Caco-2 (cell line): ENCODE data around the gene SNRPN. TPM values are rescaled to one million over a fixed set of nuclear protein-coding genes. Genes with fewer than 3 reads are reported as not detected.
"Not testable (repeated sequence)": the region's sequence is repeated elsewhere in the genome, so short reads cannot be mapped to it uniquely, and the experiment has no call there.

Experiments used
- BruUV-seq: library from RNA; stranded (reverse); fragments of 400-500 nt; replicated peaks from 2 replicates; lab custom pipeline; 2021; lab: Mats Ljungman, UMichigan
- CTCF ChIA-PET: fragments of 300-600 bp; sonication (Branson Sonifier 250); formaldehyde crosslinking; loops from one replicate; lab custom pipeline; 2022; ENCODE audit warnings: antibody characterized with exemption; lab: Charles Lee
- POLR2A ChIA-PET: fragments of 300-600 bp; sonication (Branson Sonifier 250); formaldehyde crosslinking; loops from one replicate; lab custom pipeline; 2022; ENCODE audit warnings: antibody characterized with exemption; lab: Charles Lee
- DNase-seq, 2 experiments: peaks; one replicate each; pipeline versions ENCODE4 v3.0.0 to v3.0.0-alpha.2; 2020 to 2022
- H3K27me3 ChIP-seq: replicated peaks from 2 replicates; pipeline ENCODE4 v1.6.0; 2011; ENCODE audit warnings: low read length; ENCODE audit not compliant: control insufficient read depth, insufficient read depth
- H3K36me3 ChIP-seq: 2 replicates; pipeline ENCODE4 v1.5.1; 2011; ENCODE audit warnings: low read length; ENCODE audit not compliant: control insufficient read depth, insufficient read depth
- H3K4me1 ChIP-seq: fragments of 250-450 bp; sonication (Bioruptor Pico); 2 replicates; pipeline ENCODE4 v1.5.1; 2020; ENCODE audit warnings: mild to moderate bottlenecking
- H3K4me3 ChIP-seq: 2 replicates; pipeline ENCODE4 v1.5.1; 2011; ENCODE audit warnings: low read depth, mild to moderate bottlenecking, control low read depth, low read length
- H3K9me3 ChIP-seq: fragments of 250-450 bp; sonication (Bioruptor Pico); 2 replicates; pipeline ENCODE4 v1.5.1; 2020; ENCODE audit warnings: mild to moderate bottlenecking, moderate library complexity
- H3K27ac Mint-ChIP-seq: one replicate; pipeline ENCODE4 v1.8.0; 2022; ENCODE audit warnings: mixed read lengths; ENCODE audit not compliant: unreplicated experiment
- H3K27me3 Mint-ChIP-seq: one replicate; pipeline ENCODE4 v1.8.0; 2022; ENCODE audit warnings: mixed read lengths; ENCODE audit not compliant: insufficient read depth, unreplicated experiment
- H3K36me3 Mint-ChIP-seq: one replicate; pipeline ENCODE4 v1.8.0; 2022; ENCODE audit warnings: mild to moderate bottlenecking, mixed read lengths; ENCODE audit not compliant: insufficient read depth, unreplicated experiment
- H3K4me1 Mint-ChIP-seq: one replicate; pipeline ENCODE4 v1.8.0; 2022; ENCODE audit warnings: low read depth, mixed read lengths; ENCODE audit not compliant: unreplicated experiment
- H3K4me3 Mint-ChIP-seq: one replicate; pipeline ENCODE4 v1.8.0; 2022; ENCODE audit warnings: mild to moderate bottlenecking, moderate library complexity, mixed read lengths; ENCODE audit not compliant: unreplicated experiment
- H3K9me3 Mint-ChIP-seq: one replicate; pipeline ENCODE4 v1.8.0; 2022; ENCODE audit warnings: mixed read lengths; ENCODE audit not compliant: unreplicated experiment
- CTCF ChIP-seq, 2 experiments: fragments of 200-600 bp in 1 of 2; IDR thresholded peaks; 1 replicate in 1 of 2; 2 replicates in 1 of 2; pipeline versions ENCODE4 v1.5.1 to v1.8.0; 2011 to 2022; ENCODE audit warnings: antibody characterized with exemption in 1 of 2, control low read depth in 1 of 2, inconsistent platforms in 1 of 2, low read depth in 1 of 2, low read length in 1 of 2, mild to moderate bottlenecking in 1 of 2, moderate library complexity in 1 of 2; ENCODE audit not compliant: insufficient read depth in 1 of 2, severe bottlenecking in 1 of 2, unreplicated experiment in 1 of 2
- intact Hi-C: fragments of 100-400 bp; cut with micrococcal nuclease; formaldehyde crosslinking; loops from one replicate; pipeline ENCODE4 v1.10.0; 2022; ENCODE audit not compliant: unreplicated experiment
- total RNA-seq: library from RNA; stranded (reverse); gene quantifications from 2 replicates; pipeline ENCODE4 v1.2.3, GENCODE V29; 2022

Gene SNRPN
- total RNA-seq, 1 experiment from 2014 or later, result 167 TPM

GRCh38 chr15:24971772-24972171 is 17.0 kb downstream of the SNRPN start:
- no peak overlapping the region for H3K4me3 Mint-ChIP-seq
- intact Hi-C loops, result no loop called here
- Histone ChIP-seq H3K4me1 (no peaks in the 10 kb centered on the region), H3K27me3 (no peaks in the 10 kb centered on the region), H3K9me3 (peaks cover 4% of the 10 kb centered on the region; the same call in 1 of the 2 replicates), H3K36me3 (no peaks in the 10 kb centered on the region), H3K4me3 (no peak overlapping the region)
- TF ChIP-seq CTCF (IDR thresholded peaks at IDR 0.05; ENCODE audit: insufficient read depth in 1 of 2, low read depth in 1 of 2, low read length in 1 of 2, severe bottlenecking in 1 of 2, unreplicated experiment in 1 of 2), result no peak
- ChIA-PET CTCF (no interaction called here), POLR2A (no interaction called here)
- peaks cover 68% of the 10 kb centered on the region for H3K36me3 Mint-ChIP-seq
- H3K27me3 Mint-ChIP-seq, result no peaks in the 10 kb centered on the region
- H3K4me1 Mint-ChIP-seq, result no peaks in the 10 kb centered on the region
- H3K9me3 Mint-ChIP-seq, result no peaks in the 10 kb centered on the region
- BruUV-seq, result no TSS peak
- no peak for DNase-seq
- H3K27ac Mint-ChIP-seq, result no peak overlapping the region

- POLR2A ChIA-PET, result interaction anchor here (0.6 kb wide), 1 partner anchor 17 kb away, joined by 5 read pairs; no protein-coding TSS in a partner anchor
- CTCF ChIA-PET, H3K27me3 ChIP-seq, H3K4me3 ChIP-seq, intact Hi-C loops, H3K27me3 Mint-ChIP-seq, DNase-seq, H3K4me1 Mint-ChIP-seq, H3K9me3 Mint-ChIP-seq, BruUV-seq, H3K4me3 Mint-ChIP-seq, H3K4me1 ChIP-seq, H3K36me3 ChIP-seq, H3K9me3 ChIP-seq, H3K27ac Mint-ChIP-seq: not testable (repeated sequence)
- H3K36me3 Mint-ChIP-seq, result peaks cover 70% of the 10 kb centered on the region
Measured at GRCh38 chr15:24972707-24973106, 17.9 kb downstream of the SNRPN start.

- H3K36me3 Mint-ChIP-seq, result peaks cover 83% of the 10 kb centered on the region
- intact Hi-C loops, result no loop called here
- ChIA-PET POLR2A (no interaction called here), CTCF (no interaction called here)
- no peak for TF ChIP-seq CTCF (IDR thresholded peaks at IDR 0.05; ENCODE audit: insufficient read depth in 1 of 2, low read depth in 1 of 2, low read length in 1 of 2, severe bottlenecking in 1 of 2, unreplicated experiment in 1 of 2)
- H3K9me3 ChIP-seq, result peaks cover 4% of the 10 kb centered on the region; the same call in 1 of the 2 replicates
- H3K4me3 ChIP-seq, result no peak overlapping the region
- peaks cover 1% of the 10 kb centered on the region; the same call in 1 of the 2 replicates for H3K36me3 ChIP-seq
- H3K4me1 Mint-ChIP-seq, result no peaks in the 10 kb centered on the region
- no peaks in the 10 kb centered on the region for H3K27me3 Mint-ChIP-seq
- H3K9me3 Mint-ChIP-seq, result no peaks in the 10 kb centered on the region
- DNase-seq, result no peak
- no peaks in the 10 kb centered on the region for H3K4me1 ChIP-seq
- BruUV-seq, result no TSS peak
- no peak overlapping the region for H3K4me3 Mint-ChIP-seq
- no peak overlapping the region for H3K27ac Mint-ChIP-seq
- no peaks in the 10 kb centered on the region for H3K27me3 ChIP-seq
Measured at GRCh38 chr15:24976932-24977331, 22.1 kb downstream of the SNRPN start.
